Measurements from ENCODE around the gene CCNE1. TPM values are rescaled to one million over a fixed set of nuclear protein-coding genes. Genes with fewer than 3 reads are reported as not detected.

The CCNE1 gene
- 22.4 and 34.8 TPM in 2 replicates for total RNA-seq (2011; cell fraction: chromatin; rRNA removed; ENCODE audit: low replicate concordance)
- 21.8 and 28.7 TPM in 2 replicates for total RNA-seq (2011; cell fraction: nucleolus; rRNA removed)
- 21.8 and 24.6 TPM in 2 replicates for total RNA-seq (2011; cell fraction: nucleoplasm; rRNA removed)
- total RNA-seq (2014; rRNA removed) (31.6 and 34.9 TPM in 2 replicates), total RNA-seq (2014; rRNA removed; fragmentation: Illumina TruSeq; extraction: Trizol) (31.0 and 31.1 TPM in 2 replicates), total RNA-seq (2015; rRNA removed; fragmentation: Illumina TruSeq; extraction: Trizol) (31.0 and 32.8 TPM in 2 replicates), total RNA-seq (2021) (31.8 and 34.9 TPM in 2 replicates), polyA plus RNA-seq (2011; rRNA removed) (25.3 and 31.9 TPM in 2 replicates), polyA plus RNA-seq (2014; fragmentation: Illumina TruSeq; extraction: Trizol) (40.5 and 41.0 TPM in 2 replicates), polyA plus RNA-seq (2014; fragmentation: Nextera tagmentation; extraction: Ambion mirVana) (1 to 10 TPM; 6.2 to 9.8 TPM), polyA plus RNA-seq (2014; rRNA removed) (32.5 and 38.1 TPM in 2 replicates), polyA minus RNA-seq (2011; rRNA and poly(A)+ RNA removed) (21.7 and 24.9 TPM in 2 replicates), Bru-seq, nascent RNA (percentile 79 among the genes with signal in this experiment), BruChase-seq, experiment 1, labeled RNA remaining after a 2-hour chase (percentile 76 among the genes with signal in this experiment), BruChase-seq, experiment 2, labeled RNA remaining after a 6-hour chase (percentile 80 among the genes with signal in this experiment)
- 17.4 and 26.8 TPM in 2 replicates for polyA plus RNA-seq (2011; cell fraction: cytosol; rRNA removed)
- polyA plus RNA-seq (2011; cell fraction: nucleus; rRNA removed), result 31.1 and 34.7 TPM in 2 replicates
- 17.8 and 24.6 TPM in 2 replicates for polyA plus RNA-seq (2012)
- 6.5 and 13.8 TPM in 2 replicates for polyA minus RNA-seq (2011; cell fraction: cytosol; rRNA and poly(A)+ RNA removed)
- 16.0 and 17.8 TPM in 2 replicates for polyA minus RNA-seq (2011; cell fraction: nucleus; rRNA and poly(A)+ RNA removed)
- long read RNA-seq, experiment 1, transcript CCNE1-201 (12 exons, 2,043 nt), result major isoform, 63 of 145 reads
- long read RNA-seq, experiment 1, transcript CCNE1-203 (10 exons, 1,680 nt), result minor isoform, 5 of 145 reads
- long read RNA-seq, experiment 1, partial matches to known transcripts, result 22 of 145 reads
- long read RNA-seq, experiment 1, other reads (novel, unspliced or antisense), result 55 of 145 reads
- long read RNA-seq, experiment 2, transcript CCNE1-201 (12 exons, 2,043 nt), result major isoform, 7 of 34 reads
- long read RNA-seq, experiment 2, partial matches to known transcripts, result 13 of 34 reads
- long read RNA-seq, experiment 2, other reads (novel, unspliced or antisense), result 13 of 34 reads
- long read RNA-seq, experiment 3, transcript CCNE1-201 (12 exons, 2,043 nt), result major isoform, 13 of 25 reads
- long read RNA-seq, experiment 3, partial matches to known transcripts, result 0 of 25 reads
- long read RNA-seq, experiment 3, other reads (novel, unspliced or antisense), result 11 of 25 reads

- ChIA-PET POLR2A (interaction anchor here (0.6 kb wide), 1 partner anchor 67 kb away, joined by 3 read pairs; no protein-coding TSS in a partner anchor), CTCF (ENCODE audit: low intra/inter-chr PET ratio) (no interaction called here)
- peak within 1 kb of the TSS; percentile 78 for H2AFZ ChIP-seq (ENCODE audit: low read depth, low read length)
- H3K36me3 ChIP-seq (ENCODE audit: control insufficient read depth, insufficient read depth, low read length), result peaks cover 25% of the 10 kb centered on the region
- peaks cover 20 to 26% of the 10 kb centered on the region in 2 experiments; a peak in 4 of 5 replicates for H3K4me1 ChIP-seq (replicated peaks in 1 of 2; ENCODE audit: control insufficient read depth in 2 of 2, insufficient read depth in 2 of 2, low read length in 2 of 2)
- H3K4me2 ChIP-seq (ENCODE audit: insufficient read depth, low read length), result peak within 1 kb of the TSS; percentile 84
- H3K79me2 ChIP-seq (ENCODE audit: control insufficient read depth, insufficient read depth, low read length), result peaks cover 7% of the 10 kb centered on the region; the same call in 2 of the 3 replicates
- intact Hi-C loops (cut with micrococcal nuclease) (no loop called here), in situ Hi-C loops (cut with MboI) (no loop called here)
- no peaks in the 10 kb centered on the region for H3K9me3 ChIP-seq (replicated peaks; ENCODE audit: control insufficient read depth, insufficient read depth, low read depth, low read length)
- peak; percentile 44 for FAIRE-seq
- H4K20me1 ChIP-seq (replicated peaks; ENCODE audit: control insufficient read depth, insufficient read depth, low read length), result no peaks in the 10 kb centered on the region
- peak; percentile 90 for ATAC-seq
- no peaks in the 10 kb centered on the region for H3K27me3 ChIP-seq (ENCODE audit: control insufficient read depth in 2 of 2, insufficient read depth in 2 of 2, low read length in 2 of 2)
- WGBS (ENCODE audit: insufficient coverage, low coverage, missing lambda C conversion rate), result 0% methylated on average over 6 of the region's 125 CpGs
- peak within 1 kb of the TSS; percentile 55 for H3K4me3 ChIP-seq
- peak; percentile 91 to 95 (median 93) for DNase-seq (ENCODE audit: extremely low read depth in 1 of 4, low spot score in 3 of 4)
- peak within 1 kb of the TSS; percentile 97 to 98 for H3K9ac ChIP-seq (ENCODE audit: insufficient read depth in 1 of 2, low read depth in 2 of 2, low read length in 2 of 2)
- no peaks in the 10 kb centered on the region for H3K9me1 ChIP-seq (ENCODE audit: control insufficient read depth, insufficient read depth, low read length)
- H3K27ac ChIP-seq (ENCODE audit: extremely low read depth, low read depth, low read length), result peak within 1 kb of the TSS; percentile 96
- BruUV-seq (replicated peaks), result no TSS peak
- TF ChIP-seq ZNF644 (tag; IDR thresholded peaks at IDR 0.05; ENCODE audit: low read depth), result no peak
- TF ChIP-seq TEAD4 (IDR thresholded peaks at IDR 0.05; ENCODE audit: low read length), result no peak
- TF ChIP-seq TEAD4 (CRISPR knock-in tag; IDR thresholded peaks at IDR 0.05; ENCODE audit: borderline replicate concordance), result no peak
- TF ChIP-seq MIER1 (IDR thresholded peaks at IDR 0.05; ENCODE audit: low read depth), result no peak
- peak; percentile 72; the same call in 1 of the 2 replicates for TF ChIP-seq POLR2AphosphoS5 (IDR thresholded peaks at IDR 0.05; ENCODE audit: control insufficient read depth, insufficient read depth, low read depth, low read length)
- no peak for TF ChIP-seq SMAD3 (CRISPR knock-in tag; conservative IDR thresholded peaks at IDR 0.05)
- no peak for TF ChIP-seq ZC3H4 (CRISPR knock-in tag; IDR thresholded peaks at IDR 0.05; ENCODE audit: borderline replicate concordance)
- no peak for TF ChIP-seq KDM1A (IDR thresholded peaks at IDR 0.05)
- TF ChIP-seq, protein P1, sequence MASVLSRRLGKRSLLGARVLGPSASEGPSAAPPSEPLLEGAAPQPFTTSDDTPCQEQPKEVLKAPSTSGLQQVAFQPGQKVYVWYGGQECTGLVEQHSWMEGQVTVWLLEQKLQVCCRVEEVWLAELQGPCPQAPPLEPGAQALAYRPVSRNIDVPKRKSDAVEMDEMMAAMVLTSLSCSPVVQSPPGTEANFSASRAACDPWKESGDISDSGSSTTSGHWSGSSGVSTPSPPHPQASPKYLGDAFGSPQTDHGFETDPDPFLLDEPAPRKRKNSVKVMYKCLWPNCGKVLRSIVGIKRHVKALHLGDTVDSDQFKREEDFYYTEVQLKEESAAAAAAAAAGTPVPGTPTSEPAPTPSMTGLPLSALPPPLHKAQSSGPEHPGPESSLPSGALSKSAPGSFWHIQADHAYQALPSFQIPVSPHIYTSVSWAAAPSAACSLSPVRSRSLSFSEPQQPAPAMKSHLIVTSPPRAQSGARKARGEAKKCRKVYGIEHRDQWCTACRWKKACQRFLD (CRISPR knock-in tag; IDR thresholded peaks at IDR 0.05), result peak; percentile 69
- TF ChIP-seq ZNF512 (tag; IDR thresholded peaks at IDR 0.05), result no peak
Measured at GRCh38 chr19:29811125-29812079, at the start of gene CCNE1. Gene CCNE1, plus strand, starts transcription at chr19:29811991. Its CDS starts 565 bp downstream, at chr19:29812556.
